OCI-LY7 (cell line): Measurements from ENCODE around the gene FOXC2. TPM values are rescaled to one million over a fixed set of nuclear protein-coding genes. Genes with fewer than 3 reads are reported as not detected.

Experiments
- BruUV-seq: library from RNA; stranded (reverse); fragments of 400-500 nt; replicated peaks from 2 replicates; lab custom pipeline; 2021; lab: Mats Ljungman, UMichigan
- CTCF ChIA-PET: fragments of 300-600 bp; sonication (Branson Sonifier 250); formaldehyde crosslinking; loops from one replicate; lab custom pipeline; 2022; ENCODE audit warnings: antibody characterized with exemption; ENCODE audit not compliant: unreplicated experiment; lab: Charles Lee
- POLR2A ChIA-PET: fragments of 300-600 bp; sonication (Branson Sonifier 250); formaldehyde crosslinking; loops from one replicate; lab custom pipeline; 2022; ENCODE audit warnings: antibody characterized with exemption; lab: Charles Lee
- DNase-seq: peaks from one replicate; pipeline ENCODE4 v3.0.0-alpha.2; 2015; ENCODE audit warnings: low spot score
- H2AFZ ChIP-seq: fragments of 200-600 bp; sonication (generic), shearing (Covaris generic); 2 replicates; pipeline ENCODE4 v1.6.1; 2014; ENCODE audit warnings: mild to moderate bottlenecking, antibody characterized with exemption, low read length, moderate library complexity
- H3K27ac ChIP-seq: fragments of 200-600 bp; sonication (generic); 2 replicates; pipeline ENCODE4 v1.5.1; 2014; ENCODE audit warnings: mixed run types, low read depth, mild to moderate bottlenecking, moderate library complexity, low read length, inconsistent platforms; ENCODE audit not compliant: poor library complexity, severe bottlenecking
- H3K36me3 ChIP-seq: fragments of 200-600 bp; sonication (generic); 2 replicates; pipeline ENCODE4 v1.6.1; 2014; ENCODE audit warnings: mild to moderate bottlenecking, antibody characterized with exemption, low read length, moderate library complexity, mixed read lengths; ENCODE audit not compliant: insufficient read depth
- H3K4me1 ChIP-seq: fragments of 200-600 bp; sonication (generic); 2 replicates; pipeline ENCODE4 v1.5.1; 2014; ENCODE audit warnings: mild to moderate bottlenecking, low read length; ENCODE audit not compliant: insufficient read depth, poor library complexity, severe bottlenecking
- H3K4me2 ChIP-seq: fragments of 200-600 bp; sonication (generic); 2 replicates; pipeline ENCODE4 v1.6.1; 2014; ENCODE audit warnings: mild to moderate bottlenecking, low read length
- H3K4me3 ChIP-seq: fragments of 200-600 bp; sonication (generic); 2 replicates; pipeline ENCODE4 v1.5.1; 2014; ENCODE audit warnings: mild to moderate bottlenecking, low read depth, low read length; ENCODE audit not compliant: poor library complexity, severe bottlenecking
- H3K79me2 ChIP-seq: fragments of 200-600 bp; sonication (generic); 2 replicates; pipeline ENCODE4 v1.6.1; 2016; ENCODE audit warnings: low read depth, mild to moderate bottlenecking, low read length, moderate library complexity, mixed read lengths; ENCODE audit not compliant: insufficient read depth
- H3K9me2 ChIP-seq: fragments of 200-600 bp; sonication (generic); 2 replicates; pipeline ENCODE4 v1.6.1; 2016; ENCODE audit warnings: mild to moderate bottlenecking, low read length, mixed read lengths; ENCODE audit not compliant: insufficient read depth
- H3K9me3 ChIP-seq: fragments of 200-600 bp; sonication (generic); 2 replicates; pipeline ENCODE4 v1.6.1; 2014; ENCODE audit warnings: mild to moderate bottlenecking, mixed run types, low read length, mixed read lengths
- H4K20me1 ChIP-seq: fragments of 200-600 bp; sonication (generic); 2 replicates; pipeline ENCODE4 v1.6.1; 2014; ENCODE audit warnings: mild to moderate bottlenecking, antibody characterized with exemption, low read length, moderate library complexity, mixed read lengths; ENCODE audit not compliant: insufficient read depth
- EZH2phosphoT487 ChIP-seq: fragments of 200-600 bp; sonication (generic); IDR thresholded peaks from 2 replicates; pipeline ENCODE4 v1.6.1; 2018; ENCODE audit warnings: low read depth, borderline replicate concordance, mild to moderate bottlenecking, mixed run types, antibody characterized with exemption, low read length, moderate library complexity, mixed read lengths
- intact Hi-C: fragments of 100-400 bp; cut with micrococcal nuclease; formaldehyde crosslinking; loops from one replicate; pipeline ENCODE4 v1.10.0; 2022; ENCODE audit not compliant: unreplicated experiment
- total RNA-seq, 2 experiments: library from RNA; depleted of rRNA in 1 of 2; stranded (reverse); fragments of >200 nt in 1 of 2; shearing (Covaris generic) in 1 of 2; gene quantifications; 2 replicates each; pipeline ENCODE4 v1.2.3, GENCODE V29; 2014 to 2022
- TF ChIP-seq, protein P1 (sequence below): fragments of 200-600 bp; sonication (generic); conservative IDR thresholded peaks from 2 replicates; pipeline ENCODE4 v1.5.1; 2014; ENCODE audit warnings: mild to moderate bottlenecking, antibody characterized with exemption, low read length, moderate library complexity, mixed read lengths

The FOXC2 gene
- total RNA-seq, 2 experiments from 2014 or later: not detected

DNA sequence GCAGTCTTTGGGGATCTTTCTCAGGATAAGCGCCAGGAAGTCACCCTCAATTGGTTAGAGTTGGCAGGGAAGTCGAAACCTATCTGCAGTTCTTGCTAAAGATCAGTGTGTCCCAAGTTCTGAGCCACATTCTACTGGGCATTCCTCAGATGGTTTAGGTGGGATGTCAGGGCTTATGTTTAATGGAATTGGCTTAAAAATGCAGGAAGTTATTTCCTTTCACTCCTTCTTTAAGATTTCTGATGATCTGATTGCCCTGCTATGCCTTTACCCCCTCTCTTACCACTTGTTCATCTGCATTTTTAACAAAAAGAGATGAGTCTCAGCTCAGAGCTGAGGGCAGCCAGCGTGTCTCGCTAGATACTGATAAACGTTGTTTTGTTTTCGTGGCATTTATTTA lies 42.5 kb downstream of the FOXC2 start:
- CTCF ChIA-PET: no interaction called here
- no peaks in the 10 kb centered on the region for H3K79me2 ChIP-seq

DNA sequence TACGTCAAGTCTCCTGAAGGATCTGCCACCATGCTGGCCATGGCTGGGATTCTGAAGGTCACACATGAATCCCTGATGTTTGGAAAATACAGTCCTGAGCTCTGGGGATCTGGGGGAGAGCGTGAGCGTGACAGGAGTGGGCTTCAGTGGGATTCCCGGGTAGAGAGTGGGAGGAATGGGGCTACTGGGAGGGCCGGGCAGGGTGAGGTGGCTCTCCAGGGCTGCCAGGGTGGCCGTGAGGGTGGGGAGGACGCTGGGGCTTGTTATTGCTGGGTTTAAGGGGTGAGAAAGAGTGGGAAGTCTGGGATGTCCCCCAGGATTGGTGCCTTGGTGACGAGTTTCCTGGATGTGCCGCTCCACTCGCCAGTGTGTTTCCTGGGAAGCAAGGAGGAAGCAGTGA lies 43.0 kb downstream of the FOXC2 start:
- TF ChIP-seq, protein P1, sequence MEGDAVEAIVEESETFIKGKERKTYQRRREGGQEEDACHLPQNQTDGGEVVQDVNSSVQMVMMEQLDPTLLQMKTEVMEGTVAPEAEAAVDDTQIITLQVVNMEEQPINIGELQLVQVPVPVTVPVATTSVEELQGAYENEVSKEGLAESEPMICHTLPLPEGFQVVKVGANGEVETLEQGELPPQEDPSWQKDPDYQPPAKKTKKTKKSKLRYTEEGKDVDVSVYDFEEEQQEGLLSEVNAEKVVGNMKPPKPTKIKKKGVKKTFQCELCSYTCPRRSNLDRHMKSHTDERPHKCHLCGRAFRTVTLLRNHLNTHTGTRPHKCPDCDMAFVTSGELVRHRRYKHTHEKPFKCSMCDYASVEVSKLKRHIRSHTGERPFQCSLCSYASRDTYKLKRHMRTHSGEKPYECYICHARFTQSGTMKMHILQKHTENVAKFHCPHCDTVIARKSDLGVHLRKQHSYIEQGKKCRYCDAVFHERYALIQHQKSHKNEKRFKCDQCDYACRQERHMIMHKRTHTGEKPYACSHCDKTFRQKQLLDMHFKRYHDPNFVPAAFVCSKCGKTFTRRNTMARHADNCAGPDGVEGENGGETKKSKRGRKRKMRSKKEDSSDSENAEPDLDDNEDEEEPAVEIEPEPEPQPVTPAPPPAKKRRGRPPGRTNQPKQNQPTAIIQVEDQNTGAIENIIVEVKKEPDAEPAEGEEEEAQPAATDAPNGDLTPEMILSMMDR: no peak
- TF ChIP-seq EZH2phosphoT487: no peak
- BruUV-seq: no TSS peak
- no peak overlapping the region for H3K27ac ChIP-seq
- no peak overlapping the region for H3K4me2 ChIP-seq
- H4K20me1 ChIP-seq: peaks cover 4% of the 10 kb centered on the region; the same call in 1 of the 2 replicates
- H3K9me3 ChIP-seq: no peaks in the 10 kb centered on the region
- no peak overlapping the region for H2AFZ ChIP-seq
- H3K79me2 ChIP-seq: no peaks in the 10 kb centered on the region
- H3K4me3 ChIP-seq: no peak overlapping the region
- no peaks in the 10 kb centered on the region for H3K36me3 ChIP-seq
- H3K9me2 ChIP-seq: no peaks in the 10 kb centered on the region
- H3K4me1 ChIP-seq: peaks cover 5% of the 10 kb centered on the region
- DNase-seq: no peak
- intact Hi-C loops: no loop called here
- ChIA-PET CTCF (no interaction called here), POLR2A (no interaction called here)

More for the DNA sequence above, 42.5 kb downstream of the FOXC2 start:
- no peak overlapping the region for H3K4me3 ChIP-seq
- H3K9me3 ChIP-seq: no peaks in the 10 kb centered on the region
- no peak overlapping the region for H3K4me2 ChIP-seq
- BruUV-seq: no TSS peak
- DNase-seq: no peak
- H3K9me2 ChIP-seq: no peaks in the 10 kb centered on the region
- no peak overlapping the region for H3K27ac ChIP-seq
- H3K4me1 ChIP-seq: peaks cover 4% of the 10 kb centered on the region
- POLR2A ChIA-PET: no interaction called here
- intact Hi-C loops: no loop called here
- peaks cover 4% of the 10 kb centered on the region; the same call in 1 of the 2 replicates for H4K20me1 ChIP-seq
- H3K36me3 ChIP-seq: no peaks in the 10 kb centered on the region
- H2AFZ ChIP-seq: no peak overlapping the region
- no peak for TF ChIP-seq EZH2phosphoT487
- TF ChIP-seq, protein P1: no peak

DNA sequence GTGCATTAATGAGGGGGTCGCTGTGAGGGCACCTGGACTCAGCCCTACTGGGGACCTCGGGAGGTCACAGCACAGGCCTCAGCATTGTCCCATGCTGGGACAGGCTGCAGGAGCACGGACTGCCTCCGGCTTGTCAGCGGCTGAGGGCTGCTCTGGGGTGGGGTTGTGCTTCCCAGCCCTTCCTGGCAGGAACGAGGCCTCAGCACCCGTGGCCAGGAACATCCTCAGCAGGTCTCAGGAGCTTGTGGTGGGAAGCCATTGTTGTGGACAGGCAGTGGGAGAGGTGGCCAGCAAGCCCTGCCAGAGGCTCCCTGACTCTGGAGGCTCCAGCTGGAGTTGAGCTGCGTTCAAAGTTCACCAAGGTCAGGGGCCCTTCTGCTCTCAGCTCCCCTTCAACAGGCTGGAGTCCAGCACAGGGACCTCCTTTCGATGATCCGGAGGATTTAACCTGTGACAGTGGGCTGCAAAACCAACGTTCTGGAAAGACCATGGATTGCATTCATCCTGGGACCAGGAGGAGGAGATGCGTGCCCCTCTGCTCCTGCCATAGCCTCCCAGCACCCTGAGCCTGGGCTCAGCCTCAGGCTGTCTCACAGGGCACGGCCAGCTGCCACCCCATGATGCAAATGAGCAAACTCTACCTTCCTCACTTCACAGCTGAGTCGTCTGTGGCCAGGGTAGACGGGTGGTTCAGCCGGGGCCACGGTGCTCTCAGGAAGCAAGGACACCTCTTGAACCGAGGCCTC lies 44.3 kb downstream of the FOXC2 start:
- POLR2A ChIA-PET: no interaction called here
- H2AFZ ChIP-seq: no peak overlapping the region
- BruUV-seq: no TSS peak

More for the DNA sequence above, 44.3 kb downstream of the FOXC2 start:
- intact Hi-C loops: no loop called here
- Histone ChIP-seq H3K4me1 (peaks cover 5% of the 10 kb centered on the region), H3K9me3 (no peaks in the 10 kb centered on the region), H3K79me2 (no peaks in the 10 kb centered on the region), H4K20me1 (peaks cover 4% of the 10 kb centered on the region; the same call in 1 of the 2 replicates), H3K27ac (no peak overlapping the region), H3K9me2 (no peaks in the 10 kb centered on the region), H3K36me3 (no peaks in the 10 kb centered on the region), H3K4me3 (no peak overlapping the region), H3K4me2 (no peak overlapping the region)
- TF ChIP-seq EZH2phosphoT487: no peak
- TF ChIP-seq, protein P1: no peak
- CTCF ChIA-PET: no interaction called here
- DNase-seq: no peak
